NOMO-1 treated with dmso at 0.1 percent for 144 hours (cell line): ENCODE results near the gene CLPTM1L.
"Not testable (repeated sequence)": the region's sequence is repeated elsewhere in the genome, so short reads cannot be mapped to it uniquely, and the experiment has no call there.

ENCODE experiments used
- DNase-seq: peaks from one replicate; lab custom pipeline; 2025; ENCODE audit not compliant: unreplicated experiment; lab: John Stamatoyannopoulos, UW

The CLPTM1L gene

GRCh38 chr5:1342711-1343110 is 2.2 kb downstream of the CLPTM1L start:
- not testable (repeated sequence) for DNase-seq

DNA sequence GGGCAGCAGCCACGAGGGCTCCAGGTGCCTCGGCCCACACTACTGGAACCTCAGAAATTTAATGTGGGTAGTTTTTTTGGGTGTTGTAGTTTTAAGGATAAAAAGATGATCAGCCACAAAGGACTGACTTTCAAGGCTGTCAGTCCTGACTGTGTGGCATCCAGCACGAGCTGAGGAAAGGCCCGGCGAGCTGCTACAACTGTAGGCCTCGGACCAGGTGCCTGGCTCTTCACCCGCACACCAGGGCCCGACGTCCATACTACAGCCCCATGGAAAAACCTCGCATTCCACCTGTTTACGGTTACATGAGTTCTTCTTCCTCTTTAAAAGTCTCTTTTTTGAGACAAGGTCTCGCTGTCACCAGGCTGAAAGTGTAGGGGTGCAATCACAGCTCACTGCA is 2.6 kb downstream of the CLPTM1L start:
- no peak for DNase-seq

- DNase-seq, result no peak
Observed at GRCh38 chr5:1341863-1342262, 3.0 kb downstream of the CLPTM1L start.

- DNase-seq, result not testable (repeated sequence)
Observed at GRCh38 chr5:1339818-1340210, 5.1 kb downstream of the CLPTM1L start.

DNA sequence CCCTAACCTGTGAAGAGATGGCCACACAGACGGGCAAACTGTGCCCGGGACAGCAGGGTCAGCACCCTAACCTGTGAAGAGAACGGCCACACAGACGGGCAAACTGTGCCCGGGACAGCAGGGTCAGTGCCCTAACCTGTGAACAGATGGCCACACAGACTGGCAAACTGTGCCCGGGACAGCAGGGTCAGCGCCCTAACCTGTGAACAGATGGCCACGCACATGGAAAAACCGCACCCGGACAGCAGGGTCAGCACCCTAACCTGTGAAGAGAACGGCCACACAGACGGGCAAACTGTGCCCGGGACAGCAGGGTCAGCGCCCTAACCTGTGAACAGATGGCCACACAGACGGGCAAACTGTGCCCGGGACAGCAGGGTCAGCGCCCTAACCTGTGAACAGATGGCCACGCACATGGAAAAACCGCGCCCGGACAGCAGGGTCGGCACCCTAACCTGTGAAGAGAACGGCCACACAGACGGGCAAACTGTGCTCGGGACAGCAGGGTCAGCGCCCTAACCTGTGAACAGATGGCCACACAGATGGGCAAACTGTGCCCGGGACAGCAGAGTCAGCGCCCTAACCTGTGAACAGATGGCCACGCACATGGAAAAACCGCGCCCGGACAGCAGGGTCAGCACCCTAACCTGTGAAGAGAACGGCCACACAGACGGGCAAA is 5.6 kb downstream of the CLPTM1L start:
- DNase-seq, result not testable (repeated sequence)

DNA sequence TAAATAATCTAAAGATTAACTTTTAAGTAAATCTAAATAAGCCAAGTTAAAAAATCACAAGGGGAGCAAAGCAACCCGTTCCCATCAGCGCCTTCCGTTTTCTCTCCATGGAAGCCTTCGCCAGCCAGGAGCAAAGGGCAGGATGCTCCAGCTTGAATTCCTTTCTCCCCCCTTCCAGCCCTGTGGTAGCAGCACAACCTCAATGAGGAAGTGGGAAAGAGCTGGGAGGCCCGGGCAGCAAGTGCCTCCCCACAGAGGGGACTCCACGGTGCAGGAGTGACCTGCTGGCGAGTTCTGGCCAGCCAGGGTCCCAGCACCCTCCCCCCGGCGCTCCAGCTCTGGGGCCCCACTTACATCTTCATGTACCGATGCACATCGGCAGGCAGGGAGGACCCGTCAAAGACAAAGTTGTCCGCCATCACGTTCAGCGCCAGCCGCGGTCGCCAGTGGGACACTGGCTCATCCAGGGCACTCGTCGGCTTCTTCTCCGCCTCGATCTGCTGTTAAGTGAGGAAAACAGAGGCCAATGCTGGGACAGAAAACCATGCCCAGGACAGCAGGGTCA is 6.3 kb downstream of the CLPTM1L start:
- no peak for DNase-seq

GRCh38 chr5:1338196-1338490 is 6.8 kb downstream of the CLPTM1L start:
- DNase-seq, result no peak

- no peak for DNase-seq
Observed at GRCh38 chr5:1337489-1338195, 7.3 kb downstream of the CLPTM1L start.

DNA sequence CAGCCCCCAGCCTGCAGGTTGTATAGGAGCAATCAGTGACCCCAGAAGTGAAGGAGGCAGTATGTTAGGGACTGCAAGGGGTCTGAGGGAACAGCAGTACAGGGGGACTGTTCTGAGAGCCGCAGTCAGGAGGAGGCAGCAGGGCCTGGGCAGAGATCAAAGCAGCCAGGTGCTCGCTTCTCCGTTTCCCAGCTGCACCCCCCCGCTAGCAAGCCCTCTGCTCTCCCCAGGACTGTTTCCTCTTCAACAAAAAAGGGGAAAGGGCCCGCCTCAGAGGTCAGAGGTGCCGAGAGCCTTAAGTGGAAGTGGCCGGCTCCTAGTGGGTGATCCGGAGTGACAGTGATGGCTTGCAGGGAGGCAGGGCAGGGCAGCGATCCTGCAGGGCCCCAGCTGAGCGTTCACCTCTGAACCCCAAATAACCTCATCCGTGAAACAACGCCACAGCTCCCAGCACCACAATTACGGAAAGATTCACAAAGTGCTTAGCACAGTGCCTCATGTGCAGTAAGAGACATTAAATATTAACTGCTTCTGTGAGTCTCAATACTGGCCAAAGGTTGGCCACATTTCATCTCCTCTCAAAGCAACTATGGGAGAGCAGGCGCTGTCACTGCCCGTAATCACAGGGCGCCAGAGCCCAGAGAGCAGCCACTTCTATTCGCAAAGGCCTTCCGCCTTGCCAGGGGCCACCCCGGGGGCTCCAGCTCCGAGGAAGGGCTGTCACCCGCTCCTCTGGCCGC is 8.0 kb downstream of the CLPTM1L start:
- DNase-seq, result no peak

GRCh38 chr5:1336106-1336561 is 8.8 kb downstream of the CLPTM1L start:
- DNase-seq, result no peak

- no peak for DNase-seq
Observed at GRCh38 chr5:1335540-1336095, 9.3 kb downstream of the CLPTM1L start.

DNA sequence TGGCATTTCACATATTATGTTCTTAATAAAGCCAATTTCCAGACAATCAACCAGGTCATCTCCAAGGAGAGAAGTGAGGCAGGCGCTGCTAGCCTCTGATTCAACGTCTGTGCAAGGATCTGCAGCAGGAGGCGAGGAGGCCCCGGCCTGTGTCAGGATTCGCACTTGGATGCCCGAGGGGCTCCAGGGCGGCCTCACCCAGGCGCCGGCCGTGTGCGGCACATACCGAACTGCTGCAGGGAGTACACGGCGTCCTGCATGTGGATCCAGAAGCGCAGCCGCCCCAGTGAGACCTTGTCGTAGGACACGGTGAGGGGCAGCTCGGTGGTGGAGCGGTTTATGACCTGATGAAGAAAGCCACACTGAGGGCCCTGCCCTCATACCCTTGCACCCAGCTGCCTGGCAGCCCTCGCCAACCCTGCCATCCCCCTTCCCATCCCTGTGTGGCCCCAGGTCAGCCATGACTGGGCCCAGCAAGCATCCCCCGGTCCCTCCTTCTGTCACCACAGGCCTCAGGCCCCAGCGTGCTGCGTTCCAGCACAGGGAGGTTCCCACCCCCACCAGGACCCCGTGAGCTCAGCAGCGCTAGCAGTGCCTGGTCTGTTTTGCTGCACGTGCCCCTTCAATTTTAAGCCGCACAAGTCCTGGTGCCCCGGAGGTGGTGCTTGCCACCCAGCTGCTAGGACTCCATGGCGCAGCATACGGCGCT is 9.9 kb downstream of the CLPTM1L start:
- DNase-seq, result no peak

- no peak for DNase-seq
Observed at GRCh38 chr5:1333986-1334385, 10.9 kb downstream of the CLPTM1L start.

DNA sequence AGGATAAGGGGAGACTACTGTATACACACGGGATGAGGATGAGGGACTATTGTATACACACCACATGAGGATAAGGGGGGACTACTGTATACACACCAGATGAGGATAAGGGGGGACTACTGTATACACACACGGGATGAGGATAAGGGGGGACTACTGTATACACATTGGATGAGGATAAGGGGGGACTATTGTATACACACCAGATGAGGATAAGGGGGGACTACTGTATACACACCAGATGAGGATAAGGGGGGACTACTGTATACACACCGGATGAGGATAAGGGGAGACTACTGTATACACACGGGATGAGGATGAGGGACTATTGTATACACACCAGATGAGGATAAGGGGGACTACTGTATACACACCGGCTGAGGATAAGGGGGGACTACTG is 11.6 kb downstream of the CLPTM1L start:
- DNase-seq, result not testable (repeated sequence)

DNA sequence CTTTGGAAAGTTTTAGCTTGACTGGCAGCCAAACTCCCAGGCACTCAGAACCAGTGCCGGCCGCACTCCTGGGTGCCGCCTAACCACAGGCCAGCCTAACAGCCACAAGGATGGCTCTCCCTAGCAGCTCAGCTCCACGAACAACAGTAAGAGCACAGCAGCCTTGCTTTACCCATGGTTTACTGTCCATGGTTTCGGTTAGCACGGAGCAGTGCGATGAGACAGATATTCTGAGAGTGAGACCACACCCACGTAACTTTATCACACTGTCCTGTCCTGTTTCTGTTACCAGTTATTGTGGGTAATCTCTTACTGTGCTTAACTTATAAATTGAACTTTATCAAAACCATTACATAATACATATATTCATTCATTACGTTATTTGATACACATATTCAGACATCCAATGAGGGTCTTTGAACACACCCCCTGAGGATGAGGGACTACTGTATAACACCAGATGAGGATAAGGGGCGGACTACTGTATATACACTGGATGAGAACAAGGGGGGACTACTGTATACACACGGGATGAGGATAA is 12.4 kb downstream of the CLPTM1L start:
- DNase-seq, result no peak

GRCh38 chr5:1331861-1332405 is 13.0 kb downstream of the CLPTM1L start:
- no peak for DNase-seq

GRCh38 chr5:1330847-1331831 is 13.8 kb downstream of the CLPTM1L start:
- no peak for DNase-seq

DNA sequence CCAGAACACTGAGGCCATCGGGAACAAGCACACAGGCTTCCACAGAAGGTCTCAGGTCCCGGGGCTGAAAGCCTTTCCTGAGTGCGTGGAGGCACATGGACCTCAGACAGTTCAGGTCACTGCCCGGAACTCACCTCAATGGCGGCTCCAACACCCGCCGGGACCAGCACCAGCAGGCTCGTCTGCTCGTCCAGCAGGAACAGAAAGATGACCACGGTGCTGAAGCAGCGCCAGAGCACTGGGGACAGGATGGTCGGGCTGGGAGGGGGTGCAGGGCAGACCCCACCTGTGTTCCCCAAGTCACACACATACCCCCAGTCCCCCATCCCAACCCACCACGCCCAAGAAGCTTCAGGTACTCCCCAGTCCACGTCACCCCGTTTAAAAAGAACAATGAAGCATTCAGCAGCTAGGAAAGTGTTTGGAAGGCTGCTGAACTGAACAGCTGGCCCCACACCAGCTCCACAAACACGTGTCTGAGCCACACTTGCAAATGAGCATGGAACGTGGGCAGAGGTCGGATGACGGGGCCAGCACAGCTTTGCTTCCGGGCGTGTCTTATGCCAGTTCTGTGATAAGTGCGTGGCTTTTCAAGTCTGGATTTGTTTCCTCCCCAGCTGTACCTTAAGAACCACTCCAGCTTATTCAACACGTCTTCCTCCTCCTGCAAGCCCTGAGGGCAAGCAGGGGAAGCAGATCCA is 14.6 kb downstream of the CLPTM1L start:
- DNase-seq, result no peak
